ENCODE measurements around the gene MOGAT1. TPM values are rescaled to one million over a fixed set of nuclear protein-coding genes. Genes with fewer than 3 reads are reported as not detected.

The MOGAT1 gene
- total and polyA plus RNA-seq, 2 of the 13 experiments (the other 11 are each of a cell fraction or from before 2014, with no cell fraction given) = 0.98 to 4.3 TPM

- TF ChIP-seq POGK (CRISPR knock-in tag; conservative IDR thresholded peaks at IDR 0.05) (0 out of 2 replicates have a peak, but pooled peaks have one; percentile 54), TFDP2 (CRISPR knock-in tag; IDR thresholded peaks at IDR 0.05) (peak; percentile 64; the same call in 1 of the 2 replicates), ZMYM3 (CRISPR knock-in tag; IDR thresholded peaks at IDR 0.05) (peak; percentile 82), ARNTL (CRISPR knock-in tag; IDR thresholded peaks at IDR 0.05) (no peak), HMGA1 (CRISPR knock-in tag; conservative IDR thresholded peaks at IDR 0.05) (no peak), LCORL (IDR thresholded peaks at IDR 0.05) (0 out of 2 replicates have a peak, but pooled peaks have one; percentile 17), LCORL (CRISPR knock-in tag; IDR thresholded peaks at IDR 0.05) (peak; percentile 24; the same call in 1 of the 2 replicates), EED (CRISPR knock-in tag; IDR thresholded peaks at IDR 0.05) (no peak), PRMT3 (CRISPR knock-in tag; IDR thresholded peaks at IDR 0.05; ENCODE audit: borderline replicate concordance, low read depth) (no peak), BRCA1 (CRISPR knock-in tag; IDR thresholded peaks at IDR 0.05) (no peak), DMAP1 (CRISPR knock-in tag; IDR thresholded peaks at IDR 0.05) (peak; percentile 92), PBX3 (CRISPR knock-in tag; IDR thresholded peaks at IDR 0.05; ENCODE audit: borderline replicate concordance) (no peak), WIZ (CRISPR knock-in tag; IDR thresholded peaks at IDR 0.05) (no peak), ZNF773 (CRISPR knock-in tag; IDR thresholded peaks at IDR 0.05; ENCODE audit: borderline replicate concordance) (no peak), ZNF589 (CRISPR knock-in tag; conservative IDR thresholded peaks at IDR 0.05) (peak; percentile 79; the same call in 1 of the 2 replicates), GABPA (IDR thresholded peaks at IDR 0.05; ENCODE audit: low read depth, low read length) (no peak), GABPA (CRISPR knock-in tag; IDR thresholded peaks at IDR 0.05; ENCODE audit: low read depth) (no peak), ZGPAT (CRISPR knock-in tag; IDR thresholded peaks at IDR 0.05) (peak; percentile 79), MBD4 (IDR thresholded peaks at IDR 0.05; ENCODE audit: borderline replicate concordance, low read length) (no peak), ZNF563 (CRISPR knock-in tag; IDR thresholded peaks at IDR 0.05) (no peak), HNRNPK (IDR thresholded peaks at IDR 0.05; ENCODE audit: low read depth, low read length, poor library complexity, severe bottlenecking) (no peak), NFE2L1 (CRISPR knock-in tag; IDR thresholded peaks at IDR 0.05; ENCODE audit: borderline replicate concordance) (no peak), ZNF207 (IDR thresholded peaks at IDR 0.05; ENCODE audit: borderline replicate concordance) (no peak)
Observed at GRCh38 chr2:222733846-222734702, 62.6 kb downstream of the MOGAT1 start (continued).

Measured in HepG2 (cell line).